BJ (cell line): Measurements from ENCODE around the gene PVALB. TPM values are rescaled to one million over a fixed set of nuclear protein-coding genes. Genes with fewer than 3 reads are reported as not detected.

Source experiments
- CTCF ChIA-PET: fragments of 350-600 bp; formaldehyde crosslinking; extraction: SDS; loops from one replicate; lab custom pipeline; 2021; ENCODE audit warnings: antibody characterized with exemption, inconsistent platforms; lab: Yijun Ruan, JAX
- POLR2A ChIA-PET: fragments of 300-600 bp; sonication (Branson Sonifier 250); formaldehyde crosslinking; extraction: SDS; loops from one replicate; lab custom pipeline; 2021; ENCODE audit warnings: antibody characterized with exemption; lab: Charles Lee
- DNase-seq: peaks from one replicate; pipeline ENCODE4 v3.0.0-alpha.2; 2011; ENCODE audit warnings: low read depth
- H3K27me3 ChIP-seq: 2 replicates; pipeline ENCODE4 v1.6.0; 2011; ENCODE audit warnings: low read length; ENCODE audit not compliant: control insufficient read depth, insufficient read depth
- H3K36me3 ChIP-seq: 2 replicates; pipeline ENCODE4 v1.5.1; 2011; ENCODE audit warnings: low read length; ENCODE audit not compliant: control insufficient read depth, insufficient read depth
- H3K4me3 ChIP-seq: 2 replicates; pipeline ENCODE4 v1.5.1; 2011; ENCODE audit warnings: low read depth, mild to moderate bottlenecking, control low read depth, low read length
- CTCF ChIP-seq: IDR thresholded peaks from 2 replicates; pipeline ENCODE4 v1.5.1; 2011; ENCODE audit warnings: low read depth, mild to moderate bottlenecking, control low read depth, inconsistent platforms, low read length, moderate library complexity; ENCODE audit not compliant: insufficient read depth
- polyA plus RNA-seq: library from polyadenylated mRNA; depleted of rRNA; stranded (reverse); fragments of >200 nt; gene quantifications from 2 replicates; pipeline ENCODE4 v1.2.3, GENCODE V29; 2011

Gene PVALB
- polyA plus RNA-seq, 1 experiment: not detected

GRCh38 chr22:36796552-36797175 is 20.2 kb downstream of the PVALB start:
- POLR2A ChIA-PET: no interaction called here
- CTCF ChIA-PET: no interaction called here
- TF ChIP-seq CTCF: no peak
- H3K36me3 ChIP-seq: no peaks in the 10 kb centered on the region
- H3K4me3 ChIP-seq: no peak overlapping the region
- DNase-seq: no peak
- peaks cover 7% of the 10 kb centered on the region for H3K27me3 ChIP-seq

GRCh38 chr22:36795633-36796032 is 21.2 kb downstream of the PVALB start:
- POLR2A ChIA-PET: no interaction called here

GRCh38 chr22:36790648-36791047 is 26.2 kb downstream of the PVALB start:
- no peak for TF ChIP-seq CTCF
- Histone ChIP-seq H3K36me3 (no peaks in the 10 kb centered on the region), H3K27me3 (peaks cover 30% of the 10 kb centered on the region), H3K4me3 (no peak overlapping the region)
- no peak for DNase-seq
- CTCF ChIA-PET: no interaction called here
- POLR2A ChIA-PET: no interaction called here

More at GRCh38 chr22:36795633-36796032, 21.2 kb downstream of the PVALB start:
- peaks cover 8% of the 10 kb centered on the region for H3K27me3 ChIP-seq
- CTCF ChIA-PET: interaction anchor here (0.7 kb wide), 1 partner anchor 20 kb away, joined by 3 read pairs; no protein-coding TSS in a partner anchor
- H3K4me3 ChIP-seq: no peak overlapping the region
- TF ChIP-seq CTCF: no peak
- DNase-seq: no peak
- H3K36me3 ChIP-seq: no peaks in the 10 kb centered on the region

GRCh38 chr22:36787204-36787988 is 29.4 kb downstream of the PVALB start:
- DNase-seq: no peak
- Histone ChIP-seq H3K36me3 (no peaks in the 10 kb centered on the region), H3K27me3 (peaks cover 34% of the 10 kb centered on the region), H3K4me3 (no peak overlapping the region)
- ChIA-PET POLR2A (no interaction called here), CTCF (interaction anchor here (0.9 to 10.4 kb wide), 6 partner anchors 12 to 240 kb away, joined by 3 to 89 read pairs (median 3); partner anchors contain the start of genes IFT27 and NCF4)
- no peak for TF ChIP-seq CTCF

GRCh38 chr22:36783743-36784142 is 33.1 kb downstream of the PVALB start:
- no peaks in the 10 kb centered on the region for H3K36me3 ChIP-seq
- POLR2A ChIA-PET: no interaction called here
- H3K4me3 ChIP-seq: no peak overlapping the region
- no peak for DNase-seq
- peaks cover 29% of the 10 kb centered on the region for H3K27me3 ChIP-seq
- TF ChIP-seq CTCF: no peak
- CTCF ChIA-PET: interaction anchor here (0.8 to 10.4 kb wide), 5 partner anchors 19 to 242 kb away, joined by 3 to 89 read pairs (median 6); partner anchors contain the start of gene NCF4
